ENCODE data around the gene MEGF9. TPM values are rescaled to one million over a fixed set of nuclear protein-coding genes. Genes with fewer than 3 reads are reported as not detected.

The MEGF9 gene
- polyA plus RNA-seq, 1 of the 3 experiments (the other 2 are of a cell fraction) = 1.8 TPM

- peaks cover 47% of the 10 kb centered on the region for H3K79me2 ChIP-seq (ENCODE audit: insufficient read depth)
- H3K9me2 ChIP-seq = no peaks in the 10 kb centered on the region
- peak within 1 kb of the TSS; percentile 84 for H3K4me2 ChIP-seq
- H4K20me1 ChIP-seq (ENCODE audit: insufficient read depth) = no peaks in the 10 kb centered on the region
- H3F3A ChIP-seq (replicated peaks; ENCODE audit: insufficient read depth) = peaks cover 6% of the 10 kb centered on the region
- H3K9ac ChIP-seq = peak within 1 kb of the TSS; percentile 85
- H3K27ac ChIP-seq (ENCODE audit: low read depth in 2 of 2, low read length in 1 of 2) = peak within 1 kb of the TSS; percentile 32 to 53
- H3K4me1 ChIP-seq (ENCODE audit: control insufficient read depth in 1 of 2, insufficient read depth in 2 of 2, low read depth in 1 of 2, low read length in 1 of 2) = peaks cover 12 to 17% of the 10 kb centered on the region in 2 experiments; a peak in 3 of 4 replicates
- H3K36me3 ChIP-seq (replicated peaks in 1 of 2; ENCODE audit: control insufficient read depth in 1 of 2, insufficient read depth in 2 of 2, low read length in 1 of 2) = no peaks in the 10 kb centered on the region
- H3K4me3 ChIP-seq (ENCODE audit: low read depth in 2 of 2, low read length in 1 of 2) = peak within 1 kb of the TSS; percentile 59 to 89
- ChIA-PET POLR2A (interaction anchor here (0.7 kb wide), 1 partner anchor 13 kb away, joined by 3 read pairs; no protein-coding TSS in a partner anchor), CTCF (interaction anchor here (0.8 kb wide), 1 partner anchor 42 kb away, joined by 3 read pairs; no protein-coding TSS in a partner anchor)
- H3K27me3 ChIP-seq (ENCODE audit: insufficient read depth) = no peaks in the 10 kb centered on the region
- no peaks in the 10 kb centered on the region for H3K9me3 ChIP-seq
- H2AFZ ChIP-seq (ENCODE audit: low read depth) = peak within 1 kb of the TSS; percentile 96
- peak; percentile 92 for DNase-seq
- 21% methylated on average over 19 of the region's 33 CpGs for WGBS (ENCODE audit: low lambda C conversion rate)
- TF ChIP-seq EZH2phosphoT487 (IDR thresholded peaks at IDR 0.05; ENCODE audit: borderline replicate concordance, low read depth) (no peak), ZBTB33 (IDR thresholded peaks at IDR 0.05; ENCODE audit: borderline replicate concordance, low read depth) (no peak; the same call in 1 of the 2 replicates), GATA2 (CRISPR knock-in tag; IDR thresholded peaks at IDR 0.05) (no peak), USF1 (IDR thresholded peaks at IDR 0.05; ENCODE audit: borderline replicate concordance, low read depth) (0 out of 2 replicates have a peak, but pooled peaks have one; percentile 14), MXI1 (IDR thresholded peaks at IDR 0.05; ENCODE audit: low read depth, low read length) (peak; percentile 74; the same call in 1 of the 2 replicates), NFIC (IDR thresholded peaks at IDR 0.05; ENCODE audit: borderline replicate concordance) (no peak), SIN3A (IDR thresholded peaks at IDR 0.05; ENCODE audit: borderline replicate concordance, low read depth, low read length) (no peak), FOSL2 (IDR thresholded peaks at IDR 0.05; ENCODE audit: borderline replicate concordance, low read depth) (no peak), PBX3 (IDR thresholded peaks at IDR 0.05) (peak; percentile 37; the same call in 1 of the 2 replicates), SMC3 (IDR thresholded peaks at IDR 0.05; ENCODE audit: low read depth, low read length) (no peak), RFX5 (IDR thresholded peaks at IDR 0.05; ENCODE audit: low read length) (no peak), NRF1 (IDR thresholded peaks at IDR 0.05; ENCODE audit: low read depth, low read length) (0 out of 2 replicates have a peak, but pooled peaks have one; percentile 26), RAD21 (IDR thresholded peaks at IDR 0.05; ENCODE audit: low read length) (no peak), RCOR1 (IDR thresholded peaks at IDR 0.05; ENCODE audit: low read length) (peak; percentile 31; the same call in 1 of the 2 replicates), EP300 (IDR thresholded peaks at IDR 0.05; ENCODE audit: borderline replicate concordance in 1 of 2, low read depth in 1 of 2, low read length in 1 of 2) (no peak), TCF12 (IDR thresholded peaks at IDR 0.05) (0 out of 2 replicates have a peak, but pooled peaks have one; percentile 16), USF2 (IDR thresholded peaks at IDR 0.05; ENCODE audit: borderline replicate concordance, low read depth, low read length) (no peak), FOXM1 (IDR thresholded peaks at IDR 0.05; ENCODE audit: low read depth) (no peak), FOXJ3 (CRISPR knock-in tag; IDR thresholded peaks at IDR 0.05) (no peak), JUND (IDR thresholded peaks at IDR 0.05) (no peak), TEAD4 (IDR thresholded peaks at IDR 0.05; ENCODE audit: borderline replicate concordance, insufficient read depth) (0 out of 2 replicates have a peak, but pooled peaks have one; percentile 19), CHD2 (IDR thresholded peaks at IDR 0.05; ENCODE audit: low read length, partially characterized antibody) (peak; percentile 79), POLR2AphosphoS5 (IDR thresholded peaks at IDR 0.05; ENCODE audit: low read depth, low read length) (peak; percentile 42; the same call in 1 of the 2 replicates), REST (IDR thresholded peaks at IDR 0.05; ENCODE audit: low read depth, low read length) (0 out of 2 replicates have a peak, but pooled peaks have one; percentile 30)
Observed at GRCh38 chr9:120580051-120580896, 134.0 kb downstream of the MEGF9 start, which contains the start of gene CDK5RAP2. TSS of gene CDK5RAP2 (minus strand) at chr9:120580167. CDS start at chr9:120579978, 189 bp downstream.

Data from SK-N-SH (cell line).